ENCODE results near the gene PEX26. TPM values are rescaled to one million over a fixed set of nuclear protein-coding genes. Genes with fewer than 3 reads are reported as not detected.

Gene PEX26
- total and polyA plus RNA-seq, 2 of the 13 experiments (the other 11 are each of a cell fraction or from before 2014, with no cell fraction given): 10.6 to 25.1 TPM

GRCh38 chr22:18044548-18045271 is 33.1 kb upstream of the PEX26 start (continued):
- TF ChIP-seq HNF1B (CRISPR knock-in tag; IDR thresholded peaks at IDR 0.05): peak; percentile 75
- no peak for TF ChIP-seq STAT5B (CRISPR knock-in tag; IDR thresholded peaks at IDR 0.05)
- TF ChIP-seq HNRNPUL1 (IDR thresholded peaks at IDR 0.05; ENCODE audit: low read depth, low read length): no peak
- no peak for TF ChIP-seq ZNF782 (CRISPR knock-in tag; IDR thresholded peaks at IDR 0.05; ENCODE audit: borderline replicate concordance)
- TF ChIP-seq ZMYM2 (CRISPR knock-in tag; IDR thresholded peaks at IDR 0.05): no peak
- 0 out of 2 replicates have a peak, but pooled peaks have one; percentile 41 for TF ChIP-seq POGK (CRISPR knock-in tag; conservative IDR thresholded peaks at IDR 0.05)
- no peak for TF ChIP-seq ZNF362 (CRISPR knock-in tag; IDR thresholded peaks at IDR 0.05; ENCODE audit: borderline replicate concordance)
- TF ChIP-seq ATF3 (CRISPR knock-in tag; IDR thresholded peaks at IDR 0.05): 0 out of 2 replicates have a peak, but pooled peaks have one; percentile 29
- no peak for TF ChIP-seq ZBTB14 (CRISPR knock-in tag; IDR thresholded peaks at IDR 0.05)
- TF ChIP-seq NFE2L2 (IDR thresholded peaks at IDR 0.05; ENCODE audit: low read length): no peak
- TF ChIP-seq FOXP4 (CRISPR knock-in tag; IDR thresholded peaks at IDR 0.05): peak; percentile 78
- 0 out of 2 replicates have a peak, but pooled peaks have one; percentile 41 for TF ChIP-seq THRA (CRISPR knock-in tag; IDR thresholded peaks at IDR 0.05; ENCODE audit: borderline replicate concordance)
- TF ChIP-seq BCLAF1 (IDR thresholded peaks at IDR 0.05): no peak
- 0 out of 2 replicates have a peak, but pooled peaks have one; percentile 56 for TF ChIP-seq ZNF20 (CRISPR knock-in tag; IDR thresholded peaks at IDR 0.05)
